Measurements from ENCODE around the gene FHIT.

GRCh38 chr3:60135474-60135873 lies 1115.8 kb downstream of the FHIT start:
- TF ChIP-seq REST (IDR thresholded peaks at IDR 0.05; ENCODE audit: low read depth, low read length) (no peak), GATA2 (CRISPR knock-in tag; IDR thresholded peaks at IDR 0.05) (no peak), TEAD4 (IDR thresholded peaks at IDR 0.05; ENCODE audit: borderline replicate concordance, insufficient read depth) (no peak), GABPA (IDR thresholded peaks at IDR 0.05; ENCODE audit: low read depth) (no peak), NFIC (IDR thresholded peaks at IDR 0.05; ENCODE audit: borderline replicate concordance) (no peak), EP300 (IDR thresholded peaks at IDR 0.05; ENCODE audit: borderline replicate concordance in 1 of 2, low read depth in 1 of 2, low read length in 1 of 2) (no peak), POLR2AphosphoS5 (IDR thresholded peaks at IDR 0.05; ENCODE audit: low read depth, low read length) (no peak), YY1 (IDR thresholded peaks at IDR 0.05; ENCODE audit: low read depth) (no peak)
- TF ChIP-seq, protein P1, sequence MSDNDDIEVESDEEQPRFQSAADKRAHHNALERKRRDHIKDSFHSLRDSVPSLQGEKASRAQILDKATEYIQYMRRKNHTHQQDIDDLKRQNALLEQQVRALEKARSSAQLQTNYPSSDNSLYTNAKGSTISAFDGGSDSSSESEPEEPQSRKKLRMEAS (IDR thresholded peaks at IDR 0.05; ENCODE audit: low read depth): no peak
- TF ChIP-seq, protein P2, sequence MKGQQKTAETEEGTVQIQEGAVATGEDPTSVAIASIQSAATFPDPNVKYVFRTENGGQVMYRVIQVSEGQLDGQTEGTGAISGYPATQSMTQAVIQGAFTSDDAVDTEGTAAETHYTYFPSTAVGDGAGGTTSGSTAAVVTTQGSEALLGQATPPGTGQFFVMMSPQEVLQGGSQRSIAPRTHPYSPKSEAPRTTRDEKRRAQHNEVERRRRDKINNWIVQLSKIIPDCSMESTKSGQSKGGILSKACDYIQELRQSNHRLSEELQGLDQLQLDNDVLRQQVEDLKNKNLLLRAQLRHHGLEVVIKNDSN (IDR thresholded peaks at IDR 0.05; ENCODE audit: borderline replicate concordance, low read depth): no peak
- TF ChIP-seq, protein P3, sequence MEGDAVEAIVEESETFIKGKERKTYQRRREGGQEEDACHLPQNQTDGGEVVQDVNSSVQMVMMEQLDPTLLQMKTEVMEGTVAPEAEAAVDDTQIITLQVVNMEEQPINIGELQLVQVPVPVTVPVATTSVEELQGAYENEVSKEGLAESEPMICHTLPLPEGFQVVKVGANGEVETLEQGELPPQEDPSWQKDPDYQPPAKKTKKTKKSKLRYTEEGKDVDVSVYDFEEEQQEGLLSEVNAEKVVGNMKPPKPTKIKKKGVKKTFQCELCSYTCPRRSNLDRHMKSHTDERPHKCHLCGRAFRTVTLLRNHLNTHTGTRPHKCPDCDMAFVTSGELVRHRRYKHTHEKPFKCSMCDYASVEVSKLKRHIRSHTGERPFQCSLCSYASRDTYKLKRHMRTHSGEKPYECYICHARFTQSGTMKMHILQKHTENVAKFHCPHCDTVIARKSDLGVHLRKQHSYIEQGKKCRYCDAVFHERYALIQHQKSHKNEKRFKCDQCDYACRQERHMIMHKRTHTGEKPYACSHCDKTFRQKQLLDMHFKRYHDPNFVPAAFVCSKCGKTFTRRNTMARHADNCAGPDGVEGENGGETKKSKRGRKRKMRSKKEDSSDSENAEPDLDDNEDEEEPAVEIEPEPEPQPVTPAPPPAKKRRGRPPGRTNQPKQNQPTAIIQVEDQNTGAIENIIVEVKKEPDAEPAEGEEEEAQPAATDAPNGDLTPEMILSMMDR (IDR thresholded peaks at IDR 0.05): no peak
